Colonic mucosa (tissue), 4 donors: ENCODE results near the gene UNC5A. TPM values are rescaled to one million over a fixed set of nuclear protein-coding genes. Genes with fewer than 3 reads are reported as not detected.

Source experiments
- DNase-seq: peaks from one replicate; pipeline ENCODE4 v3.0.0-alpha.2; 2020
- H3K27ac ChIP-seq: fragments of 200-600 bp; one replicate; pipeline ENCODE4 v1.8.0; 2021
- H3K27me3 ChIP-seq: fragments of 200-600 bp; one replicate; pipeline ENCODE4 v1.8.0; 2021
- H3K36me3 ChIP-seq: fragments of 200-600 bp; one replicate; pipeline ENCODE4 v1.8.0; 2021
- H3K4me1 ChIP-seq: fragments of 200-600 bp; one replicate; pipeline ENCODE4 v1.8.0; 2021; ENCODE audit warnings: mild to moderate bottlenecking
- H3K4me3 ChIP-seq: fragments of 200-600 bp; one replicate; pipeline ENCODE4 v1.8.0; 2021
- H3K9ac ChIP-seq, 2 donors: one replicate each; pipeline ENCODE4 v1.7.0; 2013; ENCODE audit warnings: control low read depth in 2 of 2, low read depth in 2 of 2, low read length in 2 of 2
- H3K9me3 ChIP-seq: fragments of 200-600 bp; one replicate; pipeline ENCODE4 v1.8.0; 2021
- CTCF ChIP-seq: fragments of 200-600 bp; IDR thresholded peaks from one replicate; pipeline ENCODE4 v1.8.0; 2022; ENCODE audit warnings: antibody characterized with exemption, mild to moderate bottlenecking
- intact Hi-C: fragments of 100-400 bp; cut with DNase I; formaldehyde crosslinking; loops from one replicate; pipeline ENCODE4 v1.14.1; 2022
- total RNA-seq, 2 donors: library from RNA; stranded (reverse); fragmentation: NEBNext Ultra II Directional in 1 of 2; extraction: Animal tissue kit (Norgen Biotek cat#: 25700) in 1 of 2; gene quantifications; one replicate each; pipeline ENCODE4 v1.2.1, GENCODE V29; 2021
- donor health status: healthy.
- donor health status: DM: no; HTN: no; CAD: no.
- donor health status: DM: no; HTN: no; CAD: no.

UNC5A gene
- total RNA-seq, 2 donors from 2014 or later: not detected

GRCh38 chr5:176890455-176891330 is 80.3 kb downstream of the UNC5A start:
- TF ChIP-seq CTCF: no peak
- no peak for DNase-seq
- intact Hi-C loops: no loop called here

GRCh38 chr5:176891331-176891958 is 81.1 kb downstream of the UNC5A start:
- no peaks in the 10 kb centered on the region for H3K4me1 ChIP-seq
- DNase-seq: no peak
- intact Hi-C loops: no loop called here
- H3K9ac ChIP-seq: no peak overlapping the region
- no peak overlapping the region for H3K27ac ChIP-seq
- H3K36me3 ChIP-seq: no peaks in the 10 kb centered on the region
- no peaks in the 10 kb centered on the region for H3K9me3 ChIP-seq
- H3K27me3 ChIP-seq: no peaks in the 10 kb centered on the region
- no peak for TF ChIP-seq CTCF
- H3K4me3 ChIP-seq: no peak overlapping the region

More at GRCh38 chr5:176890455-176891330, 80.3 kb downstream of the UNC5A start:
- Histone ChIP-seq H3K27ac (no peak overlapping the region), H3K27me3 (no peaks in the 10 kb centered on the region), H3K4me3 (no peak overlapping the region), H3K36me3 (no peaks in the 10 kb centered on the region), H3K9ac (no peak overlapping the region), H3K4me1 (no peaks in the 10 kb centered on the region), H3K9me3 (no peaks in the 10 kb centered on the region)

- TF ChIP-seq CTCF: no peak
- Histone ChIP-seq H3K4me3 (no peak overlapping the region), H3K36me3 (no peaks in the 10 kb centered on the region), H3K27ac (no peak overlapping the region), H3K9ac (no peak overlapping the region), H3K27me3 (no peaks in the 10 kb centered on the region), H3K4me1 (no peaks in the 10 kb centered on the region), H3K9me3 (no peaks in the 10 kb centered on the region)
- intact Hi-C loops: no loop called here
- no peak for DNase-seq
Measured at GRCh38 chr5:176892663-176893062, 82.3 kb downstream of the UNC5A start.

- Histone ChIP-seq H3K9me3 (no peaks in the 10 kb centered on the region), H3K4me3 (no peak overlapping the region), H3K27me3 (no peaks in the 10 kb centered on the region), H3K4me1 (no peaks in the 10 kb centered on the region), H3K36me3 (no peaks in the 10 kb centered on the region), H3K9ac (no peak overlapping the region), H3K27ac (no peak overlapping the region)
- no peak for TF ChIP-seq CTCF
- DNase-seq: no peak
- intact Hi-C loops: no loop called here
Measured at GRCh38 chr5:176894298-176894697, 83.9 kb downstream of the UNC5A start.

GRCh38 chr5:176895831-176896230 is 85.5 kb downstream of the UNC5A start:
- H3K36me3 ChIP-seq: no peaks in the 10 kb centered on the region
- no peaks in the 10 kb centered on the region for H3K9me3 ChIP-seq
- DNase-seq: no peak
- no peak overlapping the region for H3K27ac ChIP-seq
- no peak overlapping the region for H3K4me3 ChIP-seq
- TF ChIP-seq CTCF: no peak
- intact Hi-C loops: no loop called here
- no peak overlapping the region for H3K9ac ChIP-seq
- H3K27me3 ChIP-seq: no peaks in the 10 kb centered on the region
- no peaks in the 10 kb centered on the region for H3K4me1 ChIP-seq
